ENCODE data around the gene USF1. TPM values are rescaled to one million over a fixed set of nuclear protein-coding genes. Genes with fewer than 3 reads are reported as not detected.
"Not testable (repeated sequence)": the region's sequence is repeated elsewhere in the genome, so short reads cannot be mapped to it uniquely, and the experiment has no call there.

The USF1 gene
- total RNA-seq, 1 donor from 2014 or later = 58.4 TPM

DNA sequence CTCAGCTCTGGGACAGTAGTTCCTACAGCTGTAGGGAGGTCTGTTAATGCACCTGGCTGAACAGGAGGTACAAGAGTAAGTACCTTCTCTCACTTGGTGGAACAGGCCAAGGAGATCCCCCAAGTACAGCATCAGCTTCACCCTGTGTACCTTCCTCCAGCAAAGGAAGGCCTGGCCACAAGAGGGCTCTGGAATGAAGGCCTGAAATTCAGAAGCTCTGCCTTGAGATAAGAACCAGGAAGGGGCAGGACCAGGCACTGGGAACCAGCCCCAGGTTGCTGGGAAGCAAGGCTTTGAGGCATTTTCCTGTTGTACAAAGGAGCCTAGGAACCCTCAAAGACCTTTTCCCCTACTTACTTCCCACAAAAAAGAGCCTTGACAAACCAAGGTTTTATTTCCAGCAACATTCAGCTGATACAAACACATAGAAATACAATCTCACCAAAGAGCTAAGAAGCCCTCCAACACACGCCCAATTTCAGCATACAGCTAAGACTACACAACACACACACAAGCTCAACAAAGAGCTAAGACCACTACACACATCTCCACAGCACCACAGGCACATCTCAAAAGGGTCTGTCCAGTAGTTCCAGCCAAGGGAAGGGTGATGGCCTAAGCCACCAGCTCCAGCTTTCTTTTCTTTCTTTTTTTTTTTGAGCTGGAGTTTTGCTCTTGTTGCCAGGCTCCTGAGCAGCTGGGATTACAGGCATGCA lies 48.3 kb downstream of the USF1 start:
- FAIRE-seq (peak; percentile 55), DNase-seq (ENCODE audit: low read depth) (peak; percentile 69)
- H3K27me3 ChIP-seq (ENCODE audit: control insufficient read depth, insufficient read depth, low read length) = no peaks in the 10 kb centered on the region
- peaks cover 30% of the 10 kb centered on the region for H3K36me3 ChIP-seq (ENCODE audit: control insufficient read depth, insufficient read depth, low read length)
- no peak overlapping the region for H3K4me3 ChIP-seq (ENCODE audit: low read depth, low read length)
- TF ChIP-seq, protein P1, sequence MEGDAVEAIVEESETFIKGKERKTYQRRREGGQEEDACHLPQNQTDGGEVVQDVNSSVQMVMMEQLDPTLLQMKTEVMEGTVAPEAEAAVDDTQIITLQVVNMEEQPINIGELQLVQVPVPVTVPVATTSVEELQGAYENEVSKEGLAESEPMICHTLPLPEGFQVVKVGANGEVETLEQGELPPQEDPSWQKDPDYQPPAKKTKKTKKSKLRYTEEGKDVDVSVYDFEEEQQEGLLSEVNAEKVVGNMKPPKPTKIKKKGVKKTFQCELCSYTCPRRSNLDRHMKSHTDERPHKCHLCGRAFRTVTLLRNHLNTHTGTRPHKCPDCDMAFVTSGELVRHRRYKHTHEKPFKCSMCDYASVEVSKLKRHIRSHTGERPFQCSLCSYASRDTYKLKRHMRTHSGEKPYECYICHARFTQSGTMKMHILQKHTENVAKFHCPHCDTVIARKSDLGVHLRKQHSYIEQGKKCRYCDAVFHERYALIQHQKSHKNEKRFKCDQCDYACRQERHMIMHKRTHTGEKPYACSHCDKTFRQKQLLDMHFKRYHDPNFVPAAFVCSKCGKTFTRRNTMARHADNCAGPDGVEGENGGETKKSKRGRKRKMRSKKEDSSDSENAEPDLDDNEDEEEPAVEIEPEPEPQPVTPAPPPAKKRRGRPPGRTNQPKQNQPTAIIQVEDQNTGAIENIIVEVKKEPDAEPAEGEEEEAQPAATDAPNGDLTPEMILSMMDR (IDR thresholded peaks at IDR 0.05; ENCODE audit: insufficient read depth, low read length, severe bottlenecking) = peak; percentile 77

DNA sequence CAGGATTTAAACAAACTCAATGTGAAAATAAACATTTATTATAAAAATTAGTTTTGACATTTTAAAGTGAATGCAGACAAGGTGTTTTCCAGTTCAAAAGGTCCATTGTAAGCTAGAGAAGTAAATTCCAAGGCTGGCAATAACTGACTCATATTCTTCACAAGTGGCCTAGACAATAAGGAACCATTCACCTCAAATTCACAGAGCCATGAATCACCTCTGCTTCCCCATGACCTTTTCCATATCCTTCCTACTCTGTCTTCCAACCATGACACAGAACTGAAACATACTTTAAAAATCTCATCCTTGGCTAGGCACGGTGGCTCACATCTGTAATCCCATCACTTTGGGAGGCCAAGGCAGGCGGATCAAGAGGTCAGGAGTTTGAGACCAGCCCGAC lies 49.6 kb downstream of the USF1 start:
- FAIRE-seq = no peak
- TF ChIP-seq, protein P1 (IDR thresholded peaks at IDR 0.05; ENCODE audit: insufficient read depth, low read length, severe bottlenecking) = no peak
- DNase-seq (ENCODE audit: low read depth) = peak; percentile 97
- no peaks in the 10 kb centered on the region for H3K27me3 ChIP-seq (ENCODE audit: control insufficient read depth, insufficient read depth, low read length)
- no peak overlapping the region for H3K4me3 ChIP-seq (ENCODE audit: low read depth, low read length)
- peaks cover 28% of the 10 kb centered on the region for H3K36me3 ChIP-seq (ENCODE audit: control insufficient read depth, insufficient read depth, low read length)

DNA sequence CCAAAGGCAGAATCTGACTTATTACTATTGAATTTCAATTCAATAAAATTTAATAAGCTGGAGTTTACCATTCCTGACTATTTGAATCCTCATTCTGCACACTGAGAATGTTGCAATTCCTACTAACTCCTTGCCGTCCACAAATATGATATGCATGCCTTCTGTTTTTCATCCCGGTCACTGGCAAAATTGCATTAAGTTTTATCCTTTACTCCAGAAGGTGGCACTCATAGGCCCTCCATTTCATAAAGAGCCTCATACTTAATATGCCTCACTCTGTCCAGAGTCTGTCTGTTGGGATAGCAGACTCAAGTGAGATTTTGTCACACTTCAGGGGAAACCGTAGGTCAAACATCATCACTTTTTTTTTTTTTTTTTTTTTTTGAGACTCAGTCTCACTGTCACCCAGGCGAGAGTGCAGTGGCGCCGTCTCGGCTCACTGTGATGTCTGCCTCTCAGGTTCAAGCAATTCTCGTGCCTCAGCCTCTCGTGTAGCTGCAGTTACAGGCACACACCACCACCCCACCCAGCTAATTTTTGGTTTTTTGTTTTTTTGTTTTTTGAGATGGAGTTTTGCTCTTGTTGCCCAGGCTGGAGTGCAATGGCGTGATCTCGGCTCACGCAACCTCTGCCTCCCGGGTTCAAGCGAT lies 52.1 kb downstream of the USF1 start:
- no peaks in the 10 kb centered on the region for H3K27me3 ChIP-seq (ENCODE audit: control insufficient read depth, insufficient read depth, low read length)
- H3K4me3 ChIP-seq (ENCODE audit: low read depth, low read length) = no peak overlapping the region
- TF ChIP-seq, protein P1 (IDR thresholded peaks at IDR 0.05; ENCODE audit: insufficient read depth, low read length, severe bottlenecking) = peak; percentile 24
- H3K36me3 ChIP-seq (ENCODE audit: control insufficient read depth, insufficient read depth, low read length) = peaks cover 8% of the 10 kb centered on the region
- DNase-seq (ENCODE audit: low read depth) (no peak), FAIRE-seq (no peak)

DNA sequence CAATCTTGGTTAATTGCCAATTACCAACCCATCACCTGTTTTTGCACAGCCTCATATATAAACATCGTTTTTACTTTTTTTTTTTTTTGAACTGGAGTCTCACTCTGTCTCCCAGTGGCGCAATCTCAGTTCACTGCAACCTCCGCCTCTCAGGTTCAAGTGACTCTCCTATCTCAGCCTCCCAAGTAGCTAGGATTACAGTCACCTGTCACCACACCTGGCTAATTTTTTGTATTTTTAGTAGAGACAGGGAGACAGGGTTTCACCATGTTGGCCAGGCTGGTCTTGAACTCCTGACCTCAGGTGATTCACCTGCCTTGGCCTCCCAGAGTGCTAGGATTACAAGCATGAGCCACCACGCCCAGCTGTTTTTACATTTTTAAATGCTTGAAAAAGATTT lies 53.7 kb downstream of the USF1 start:
- not testable (repeated sequence) for FAIRE-seq; H3K36me3 ChIP-seq (ENCODE audit: control insufficient read depth, insufficient read depth, low read length); H3K27me3 ChIP-seq (ENCODE audit: control insufficient read depth, insufficient read depth, low read length); DNase-seq (ENCODE audit: low read depth); H3K4me3 ChIP-seq (ENCODE audit: low read depth, low read length)

Other genes with a start within 250 kb of the USF1 start
- gene LY9, start 249.8 kb downstream of the USF1 start, total RNA-seq = under 0.01 TPM in 1 of 2 replicates, not detected in the other
- under 0.01 TPM in 2 replicates for gene CD244, start 183.1 kb downstream of the USF1 start, total RNA-seq
- not detected in 2 replicates for gene ITLN1, start 160.8 kb downstream of the USF1 start, total RNA-seq
- gene ITLN2, start 91.2 kb downstream of the USF1 start, total RNA-seq = 0.26 TPM in 1 of 2 replicates, not detected in the other
- gene F11R, start 24.8 kb downstream of the USF1 start, total RNA-seq = 269 and 280 TPM in 2 replicates
- 55.5 and 87.1 TPM in 2 replicates for gene TSTD1, start 7.0 kb downstream of the USF1 start, total RNA-seq
- gene ARHGAP30, start 23.9 kb upstream of the USF1 start, total RNA-seq = 1.3 and 3.1 TPM in 2 replicates
- 108 and 200 TPM in 2 replicates for gene NECTIN4, start 43.6 kb upstream of the USF1 start, total RNA-seq
- 1.3 and 5.0 TPM in 2 replicates for gene KLHDC9, start 52.4 kb upstream of the USF1 start, total RNA-seq
- 204 and 224 TPM in 2 replicates for gene PFDN2, start 72.1 kb upstream of the USF1 start, total RNA-seq
- gene NIT1, start 72.1 kb upstream of the USF1 start, total RNA-seq = 40.5 and 58.2 TPM in 2 replicates
- 26.9 and 31.9 TPM in 2 replicates for gene DEDD, start 86.7 kb upstream of the USF1 start, total RNA-seq
- gene UFC1, start 108.0 kb upstream of the USF1 start, total RNA-seq = 93.5 and 94.3 TPM in 2 replicates
- 3.9 and 4.7 TPM in 2 replicates for gene USP21, start 113.5 kb upstream of the USF1 start, total RNA-seq
- 10.0 and 11.0 TPM in 2 replicates for gene PPOX, start 120.4 kb upstream of the USF1 start, total RNA-seq
- 11.5 and 12.9 TPM in 2 replicates for gene B4GALT3, start 131.5 kb upstream of the USF1 start, total RNA-seq
- gene ADAMTS4, start 153.1 kb upstream of the USF1 start, total RNA-seq = under 0.01 TPM in 1 of 2 replicates, not detected in the other
- gene NDUFS2, start 156.4 kb upstream of the USF1 start, total RNA-seq = 131 and 132 TPM in 2 replicates
- gene FCER1G, start 169.3 kb upstream of the USF1 start, total RNA-seq = 0.26 TPM in 2 replicates
- gene APOA2, start 177.7 kb upstream of the USF1 start, total RNA-seq = not detected in 2 replicates
- gene TOMM40L, start 180.1 kb upstream of the USF1 start, total RNA-seq = 7.8 and 10.8 TPM in 2 replicates
- gene NR1I3, start 192.2 kb upstream of the USF1 start, total RNA-seq = not detected in 2 replicates
- 0.26 and 3.5 TPM in 2 replicates for gene PCP4L1, start 212.8 kb upstream of the USF1 start, total RNA-seq

Data from bronchial epithelial cell (primary cell).